ENCODE results near the gene OVAAL. TPM values are rescaled to one million over a fixed set of nuclear protein-coding genes. Genes with fewer than 3 reads are reported as not detected.

OVAAL gene
- total and polyA plus RNA-seq, 4 donors: 0.17 TPM; not detected in 3

DNA sequence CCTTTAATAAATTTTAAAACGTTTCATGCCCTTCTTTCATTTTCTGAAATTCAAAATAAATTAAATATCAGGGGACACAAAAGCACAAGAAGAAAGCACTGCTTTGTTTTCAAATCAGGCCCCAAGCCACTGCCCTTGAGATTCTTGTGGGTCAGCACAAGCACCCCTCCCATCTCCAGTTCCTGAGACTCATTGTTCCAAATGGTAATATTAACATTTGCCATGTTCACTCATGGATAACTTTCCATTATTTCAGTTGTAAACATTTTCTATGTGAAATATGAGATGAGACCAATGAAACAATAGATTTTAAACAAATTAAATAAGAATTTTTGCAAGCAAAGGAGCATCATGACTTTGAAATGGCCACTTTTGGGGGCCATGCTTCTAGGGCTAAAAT is 7.7 kb downstream of the OVAAL start:
- Histone ChIP-seq H3K27ac (ENCODE audit: low read depth in 1 of 2, low read length in 1 of 2) (no peak overlapping the region), H3K27me3 (ENCODE audit: control insufficient read depth in 3 of 3, insufficient read depth in 3 of 3, low read length in 2 of 3) (no peaks in the 10 kb centered on the region), H3K4me1 (ENCODE audit: control insufficient read depth in 5 of 5, insufficient read depth in 5 of 5, low read length in 5 of 5) (peaks cover 0 to 30% (median 0%) of the 10 kb centered on the region in 5 donors), H3K4me3 (no peak overlapping the region), H3K9me3 (ENCODE audit: control insufficient read depth in 4 of 4, insufficient read depth in 3 of 4, low read length in 3 of 4) (no peaks in the 10 kb centered on the region), H3K36me3 (ENCODE audit: control insufficient read depth in 4 of 4, insufficient read depth in 4 of 4, low read length in 4 of 4) (no peaks in the 10 kb centered on the region), H3K9ac (ENCODE audit: insufficient read depth in 1 of 2, low read length in 2 of 2) (no peak overlapping the region)
- DNase-seq: no peak
- WGBS, 2 donors: 44 to 75% methylated on average over 1 of the region's 1 CpG
- no peak for ATAC-seq (ENCODE audit: insufficient read depth, low FRiP score)
- no peak for TF ChIP-seq CTCF (IDR thresholded peaks at IDR 0.05; ENCODE audit: control extremely low read depth, extremely low read depth)

GRCh38 chr1:180567654-180568053 is 8.9 kb downstream of the OVAAL start:
- DNase-seq: peak in 1 of 3 donors; percentile 18

GRCh38 chr1:180568184-180568583 is 9.4 kb downstream of the OVAAL start:
- no peak overlapping the region for H3K27ac ChIP-seq (ENCODE audit: low read depth in 1 of 2, low read length in 1 of 2)
- peaks cover 0 to 21% (median 0%) of the 10 kb centered on the region in 5 donors for H3K4me1 ChIP-seq (ENCODE audit: control insufficient read depth in 5 of 5, insufficient read depth in 5 of 5, low read length in 5 of 5)
- H3K9me3 ChIP-seq (ENCODE audit: control insufficient read depth in 4 of 4, insufficient read depth in 3 of 4, low read length in 3 of 4): no peaks in the 10 kb centered on the region
- no peak for DNase-seq
- ATAC-seq (ENCODE audit: insufficient read depth, low FRiP score): no peak
- no peak overlapping the region for H3K9ac ChIP-seq (ENCODE audit: insufficient read depth in 1 of 2, low read length in 2 of 2)
- H3K27me3 ChIP-seq (ENCODE audit: control insufficient read depth in 3 of 3, insufficient read depth in 3 of 3, low read length in 2 of 3): no peaks in the 10 kb centered on the region
- no peaks in the 10 kb centered on the region for H3K36me3 ChIP-seq (ENCODE audit: control insufficient read depth in 4 of 4, insufficient read depth in 4 of 4, low read length in 4 of 4)
- WGBS, 2 donors: 86 to 92% methylated on average over 2 of the region's 2 CpGs
- no peak for TF ChIP-seq CTCF (IDR thresholded peaks at IDR 0.05; ENCODE audit: control extremely low read depth, extremely low read depth)
- H3K4me3 ChIP-seq: no peak overlapping the region

More at GRCh38 chr1:180567654-180568053, 8.9 kb downstream of the OVAAL start:
- peaks cover 0 to 21% (median 0%) of the 10 kb centered on the region in 5 donors for H3K4me1 ChIP-seq (ENCODE audit: control insufficient read depth in 5 of 5, insufficient read depth in 5 of 5, low read length in 5 of 5)
- no peaks in the 10 kb centered on the region for H3K9me3 ChIP-seq (ENCODE audit: control insufficient read depth in 4 of 4, insufficient read depth in 3 of 4, low read length in 3 of 4)
- TF ChIP-seq CTCF (IDR thresholded peaks at IDR 0.05; ENCODE audit: control extremely low read depth, extremely low read depth): no peak
- no peak overlapping the region for H3K27ac ChIP-seq (ENCODE audit: low read depth in 1 of 2, low read length in 1 of 2)
- ATAC-seq (ENCODE audit: insufficient read depth, low FRiP score): no peak
- 82 to 83% methylated on average over 9 of the region's 9 CpGs for WGBS, 2 donors
- no peak overlapping the region for H3K4me3 ChIP-seq
- H3K27me3 ChIP-seq (ENCODE audit: control insufficient read depth in 3 of 3, insufficient read depth in 3 of 3, low read length in 2 of 3): no peaks in the 10 kb centered on the region
- H3K9ac ChIP-seq (ENCODE audit: insufficient read depth in 1 of 2, low read length in 2 of 2): no peak overlapping the region
- H3K36me3 ChIP-seq (ENCODE audit: control insufficient read depth in 4 of 4, insufficient read depth in 4 of 4, low read length in 4 of 4): no peaks in the 10 kb centered on the region
